Spleen (tissue), 7 donors: ENCODE data around the gene TOMM6.

Source experiments
- POLR2A ChIP-seq, 3 donors: fragments of 450-650 bp; IDR thresholded peaks; one replicate each; pipeline ENCODE4 v1.5.1; 2017; ENCODE audit warnings: antibody characterized with exemption in 3 of 3, mild to moderate bottlenecking in 1 of 3
- TF ChIP-seq, protein P1 (sequence below), 11 experiments: fragments of 200-600 bp in 7 of 11; fragments of 450-650 bp in 4 of 11; sonication (generic) in 4 of 11; IDR thresholded peaks in 8 of 11; conservative IDR thresholded peaks in 3 of 11; 1 replicate in 7 of 11; 2 replicates in 4 of 11; pipeline versions ENCODE4 v1.4.0 to v1.8.0; 2016 to 2021; ENCODE audit warnings: antibody characterized with exemption in 11 of 11, inconsistent platforms in 4 of 11, mild to moderate bottlenecking in 1 of 11
- donor health status: DM: no; HTN: no; CAD: no; lungs with moderate emphysema.
- donor health status: DM: no; HTN: no; CAD: no.
- donor health status: DM: no; HTN: no; CAD: no.

DNA sequence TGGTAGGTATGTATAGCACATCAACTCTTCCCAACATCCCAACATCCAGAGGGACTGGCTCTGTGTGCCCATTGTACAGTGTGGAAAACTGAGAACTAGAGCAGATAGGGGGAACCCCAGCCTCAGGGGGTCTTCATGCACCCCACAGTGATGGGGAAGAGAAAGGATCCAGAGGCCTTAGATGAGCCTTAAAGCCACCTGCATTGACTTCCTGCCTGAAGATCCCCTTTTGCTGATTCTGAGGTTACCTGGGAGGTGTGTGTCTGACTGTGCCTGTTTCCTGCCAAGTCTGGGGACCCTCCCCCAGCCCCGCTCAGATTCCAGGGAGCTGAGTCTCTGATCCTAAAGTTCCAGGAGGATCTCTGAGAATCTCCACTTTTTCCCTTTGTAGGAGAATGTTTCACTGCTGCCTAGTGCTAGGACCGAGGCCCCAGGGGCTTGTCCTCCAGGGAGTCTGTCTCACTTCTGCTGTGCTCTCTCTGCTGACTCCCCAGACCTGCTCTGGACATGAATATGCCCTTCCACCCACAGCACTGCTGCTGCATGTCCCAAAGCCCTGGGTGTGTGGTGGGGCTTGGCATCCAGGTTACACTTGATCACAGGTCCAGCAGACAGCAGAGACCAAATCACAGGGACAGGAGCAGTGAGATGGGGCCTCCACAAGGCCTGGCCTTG, 27.5 kb upstream of the TOMM6 start:
- TF ChIP-seq, protein P1, sequence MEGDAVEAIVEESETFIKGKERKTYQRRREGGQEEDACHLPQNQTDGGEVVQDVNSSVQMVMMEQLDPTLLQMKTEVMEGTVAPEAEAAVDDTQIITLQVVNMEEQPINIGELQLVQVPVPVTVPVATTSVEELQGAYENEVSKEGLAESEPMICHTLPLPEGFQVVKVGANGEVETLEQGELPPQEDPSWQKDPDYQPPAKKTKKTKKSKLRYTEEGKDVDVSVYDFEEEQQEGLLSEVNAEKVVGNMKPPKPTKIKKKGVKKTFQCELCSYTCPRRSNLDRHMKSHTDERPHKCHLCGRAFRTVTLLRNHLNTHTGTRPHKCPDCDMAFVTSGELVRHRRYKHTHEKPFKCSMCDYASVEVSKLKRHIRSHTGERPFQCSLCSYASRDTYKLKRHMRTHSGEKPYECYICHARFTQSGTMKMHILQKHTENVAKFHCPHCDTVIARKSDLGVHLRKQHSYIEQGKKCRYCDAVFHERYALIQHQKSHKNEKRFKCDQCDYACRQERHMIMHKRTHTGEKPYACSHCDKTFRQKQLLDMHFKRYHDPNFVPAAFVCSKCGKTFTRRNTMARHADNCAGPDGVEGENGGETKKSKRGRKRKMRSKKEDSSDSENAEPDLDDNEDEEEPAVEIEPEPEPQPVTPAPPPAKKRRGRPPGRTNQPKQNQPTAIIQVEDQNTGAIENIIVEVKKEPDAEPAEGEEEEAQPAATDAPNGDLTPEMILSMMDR (IDR thresholded peaks at IDR 0.05 in 8 of 11, conservative IDR thresholded peaks at IDR 0.05 in 3 of 11) = no peak
- TF ChIP-seq POLR2A (IDR thresholded peaks at IDR 0.05) = no peak
